HFF-Myc (cell line): ENCODE results near the gene IRF9.

ENCODE experiments used
- DNase-seq: peaks from one replicate; pipeline ENCODE4 v3.0.0-alpha.2; 2011; ENCODE audit warnings: low read depth; ENCODE audit errors: extremely low read depth
- H3K4me3 ChIP-seq: replicated peaks from 2 replicates; pipeline ENCODE4 v1.5.1; 2011; ENCODE audit warnings: low read depth, mild to moderate bottlenecking, control low read depth, low read length
- TF ChIP-seq, protein P1 (sequence below): IDR thresholded peaks from 2 replicates; pipeline ENCODE4 v1.5.1; 2012; ENCODE audit warnings: mild to moderate bottlenecking, low read depth, low read length, control low read depth; ENCODE audit errors: missing control alignments

The IRF9 gene, protein sequence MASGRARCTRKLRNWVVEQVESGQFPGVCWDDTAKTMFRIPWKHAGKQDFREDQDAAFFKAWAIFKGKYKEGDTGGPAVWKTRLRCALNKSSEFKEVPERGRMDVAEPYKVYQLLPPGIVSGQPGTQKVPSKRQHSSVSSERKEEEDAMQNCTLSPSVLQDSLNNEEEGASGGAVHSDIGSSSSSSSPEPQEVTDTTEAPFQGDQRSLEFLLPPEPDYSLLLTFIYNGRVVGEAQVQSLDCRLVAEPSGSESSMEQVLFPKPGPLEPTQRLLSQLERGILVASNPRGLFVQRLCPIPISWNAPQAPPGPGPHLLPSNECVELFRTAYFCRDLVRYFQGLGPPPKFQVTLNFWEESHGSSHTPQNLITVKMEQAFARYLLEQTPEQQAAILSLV

DNA sequence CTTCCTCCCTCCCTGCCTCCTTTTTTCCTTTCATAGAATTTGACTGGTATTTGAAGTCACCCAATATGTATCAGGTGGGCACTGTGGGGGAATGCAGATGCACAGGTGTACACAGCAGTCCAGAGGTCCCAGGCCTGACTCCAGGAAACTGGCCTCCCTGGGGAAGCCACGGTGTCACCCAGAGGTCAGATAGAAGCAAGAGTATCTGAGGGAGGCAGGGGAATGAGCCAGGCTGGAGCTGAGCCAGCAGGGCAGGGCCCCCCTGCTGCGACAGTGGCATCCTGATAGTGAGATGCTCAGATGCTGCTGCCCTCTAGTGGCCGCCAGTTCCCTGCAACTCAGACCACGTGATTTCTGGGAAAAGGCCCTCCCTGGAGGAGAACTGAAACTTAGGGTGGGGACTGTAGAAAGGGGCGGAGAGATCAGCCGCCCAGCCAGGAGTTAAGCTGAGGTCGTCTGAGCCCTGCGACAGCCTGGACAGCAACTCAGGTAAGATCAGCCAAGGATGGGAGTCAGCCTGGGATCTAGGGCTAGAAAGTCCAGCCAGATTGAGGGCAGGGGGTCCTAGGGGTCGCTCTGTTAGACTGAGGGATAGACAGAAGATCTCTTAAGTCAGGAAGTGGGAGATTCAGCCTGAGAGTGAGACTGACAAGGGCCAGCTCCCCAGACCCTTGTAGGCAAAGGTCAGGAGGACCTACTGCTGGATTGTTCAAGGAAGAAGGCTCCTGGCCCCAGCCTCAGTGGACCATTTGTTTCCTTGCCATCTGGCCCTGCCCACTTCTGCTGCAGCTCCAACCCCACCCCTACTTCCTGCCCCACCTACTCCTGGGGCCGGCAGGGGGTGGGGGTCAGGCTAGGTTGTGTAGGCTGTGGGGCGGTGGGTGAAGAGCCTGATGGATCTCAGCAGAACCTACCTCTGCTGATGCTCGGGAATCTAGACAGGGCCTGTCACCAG lies at the start of gene IRF9:
TSS of gene IRF9 (plus strand) at position 416 of the 955 bp plus-strand sequence. CDS start 880 bp downstream, outside the sequence.
- DNase-seq, result peak; percentile 94
- TF ChIP-seq, protein P1, sequence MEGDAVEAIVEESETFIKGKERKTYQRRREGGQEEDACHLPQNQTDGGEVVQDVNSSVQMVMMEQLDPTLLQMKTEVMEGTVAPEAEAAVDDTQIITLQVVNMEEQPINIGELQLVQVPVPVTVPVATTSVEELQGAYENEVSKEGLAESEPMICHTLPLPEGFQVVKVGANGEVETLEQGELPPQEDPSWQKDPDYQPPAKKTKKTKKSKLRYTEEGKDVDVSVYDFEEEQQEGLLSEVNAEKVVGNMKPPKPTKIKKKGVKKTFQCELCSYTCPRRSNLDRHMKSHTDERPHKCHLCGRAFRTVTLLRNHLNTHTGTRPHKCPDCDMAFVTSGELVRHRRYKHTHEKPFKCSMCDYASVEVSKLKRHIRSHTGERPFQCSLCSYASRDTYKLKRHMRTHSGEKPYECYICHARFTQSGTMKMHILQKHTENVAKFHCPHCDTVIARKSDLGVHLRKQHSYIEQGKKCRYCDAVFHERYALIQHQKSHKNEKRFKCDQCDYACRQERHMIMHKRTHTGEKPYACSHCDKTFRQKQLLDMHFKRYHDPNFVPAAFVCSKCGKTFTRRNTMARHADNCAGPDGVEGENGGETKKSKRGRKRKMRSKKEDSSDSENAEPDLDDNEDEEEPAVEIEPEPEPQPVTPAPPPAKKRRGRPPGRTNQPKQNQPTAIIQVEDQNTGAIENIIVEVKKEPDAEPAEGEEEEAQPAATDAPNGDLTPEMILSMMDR, result peak; percentile 94
- H3K4me3 ChIP-seq, result peak within 1 kb of the TSS; percentile 51

DNA sequence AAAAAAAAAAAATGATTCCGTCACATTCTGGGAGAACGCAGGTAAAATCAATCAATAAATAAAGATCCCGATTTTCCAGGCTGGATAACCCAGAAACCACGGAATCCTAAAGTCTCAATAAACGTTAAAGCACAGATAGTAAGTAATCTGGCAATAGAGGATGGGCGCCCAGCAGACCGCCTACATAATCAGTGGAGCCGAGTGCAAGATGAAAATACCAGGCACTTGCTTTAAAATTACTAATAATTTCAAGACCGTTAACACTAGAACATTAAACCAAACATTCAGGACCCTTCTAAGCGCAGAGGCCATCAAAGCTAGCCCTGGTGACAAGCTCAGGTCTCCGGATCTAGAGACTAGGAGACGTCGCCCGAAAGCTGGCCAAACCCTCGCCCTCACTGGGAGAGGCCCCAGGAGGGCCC lies 47.7 kb upstream of the IRF9 start:
- TF ChIP-seq, protein P1, result no peak
- peak overlapping the region; percentile 82 for H3K4me3 ChIP-seq
- no peak for DNase-seq

DNA sequence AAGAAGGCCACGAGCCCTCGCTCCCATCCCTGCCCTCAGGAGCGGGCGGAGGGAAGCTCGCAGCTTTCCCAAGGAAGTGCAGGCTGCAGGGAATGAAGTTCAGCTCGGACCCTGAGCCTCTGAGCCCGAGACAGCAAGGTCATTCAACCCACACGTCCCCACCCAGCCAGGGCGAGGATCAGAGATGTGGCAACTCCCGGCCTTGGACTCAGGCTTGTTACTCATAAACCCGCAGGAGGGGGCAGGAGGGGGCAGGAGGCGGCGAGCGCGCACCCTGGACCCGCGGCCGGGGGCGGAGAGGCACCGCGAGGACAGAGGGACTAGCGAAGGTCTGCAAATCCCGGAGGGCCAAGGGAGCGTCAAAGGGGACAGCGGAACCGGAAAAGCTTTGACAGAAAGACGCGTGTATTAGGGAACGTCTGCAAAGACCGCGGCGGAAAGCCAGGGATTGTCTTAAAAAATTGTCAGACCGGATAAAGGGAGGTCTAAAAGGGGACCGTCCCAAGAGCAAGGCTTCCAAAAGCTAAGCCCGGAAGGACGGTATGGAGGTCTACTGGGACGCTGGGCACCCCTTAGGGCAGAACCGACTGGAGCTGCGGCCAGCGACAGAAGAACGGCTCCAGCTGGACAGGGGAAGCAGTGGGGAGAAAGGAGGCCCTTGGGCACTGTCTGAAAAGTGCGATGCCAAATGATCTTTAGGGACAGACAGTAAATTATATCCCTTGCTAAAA lies 47.1 kb upstream of the IRF9 start:
- peak overlapping the region; percentile 82 for H3K4me3 ChIP-seq
- TF ChIP-seq, protein P1, result no peak
- DNase-seq, result peak; percentile 74

DNA sequence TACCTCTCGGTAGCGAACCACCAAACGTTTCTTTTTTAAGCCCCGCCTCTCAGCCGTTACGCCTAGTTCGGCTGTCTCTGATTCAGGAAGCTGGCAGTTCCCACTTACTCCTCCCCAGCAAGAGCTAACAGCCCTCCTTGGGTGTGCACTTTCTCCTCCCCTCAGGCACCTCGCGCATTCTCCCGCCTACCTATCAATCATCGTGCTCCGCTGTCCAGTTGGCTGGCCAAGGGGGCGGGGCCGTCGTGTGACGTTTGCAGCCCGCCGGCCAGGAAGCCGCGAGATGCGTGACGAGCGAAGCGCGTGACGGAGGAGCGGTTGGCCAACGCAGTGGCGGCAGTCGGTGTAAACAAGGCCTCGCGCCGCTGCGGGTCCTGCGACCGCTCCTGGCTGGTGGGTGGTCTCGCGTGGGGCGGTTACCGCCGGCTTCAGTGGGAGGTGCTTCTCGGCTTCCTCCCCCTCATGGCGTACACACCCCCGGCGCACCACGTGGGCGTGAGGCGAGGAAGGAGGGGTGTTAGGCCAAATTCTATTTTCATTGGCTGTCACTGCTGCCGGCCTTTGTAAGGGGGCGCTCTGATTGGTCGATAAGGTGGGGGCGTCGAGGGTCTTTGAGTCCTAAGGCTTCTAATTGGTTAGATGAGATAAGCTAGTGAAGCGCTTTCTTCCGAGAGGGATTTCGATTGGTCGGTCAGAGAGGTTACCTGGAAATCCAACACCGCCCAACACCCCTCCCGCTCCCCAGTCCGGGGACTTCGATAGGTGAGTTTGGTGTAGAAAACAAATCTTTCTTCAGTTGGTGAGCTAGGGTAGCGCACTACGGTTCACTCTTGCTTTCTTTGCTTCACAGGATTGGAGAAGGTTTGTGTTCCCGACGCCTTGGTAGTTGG lies 46.3 kb upstream of the IRF9 start, which contains the start of the genes DCAF11 and NRL:
TSS of gene DCAF11 (plus strand) at position 246 of the 890 bp plus-strand sequence. CDS start 818 bp downstream, outside the sequence.
TSS of gene NRL (minus strand) at position 418 of the 890 bp plus-strand sequence. CDS start 32,101 bp downstream, outside the sequence.
- H3K4me3 ChIP-seq, result peak within 1 kb of the TSS; percentile 82
- DNase-seq, result peak; percentile 99

DNA sequence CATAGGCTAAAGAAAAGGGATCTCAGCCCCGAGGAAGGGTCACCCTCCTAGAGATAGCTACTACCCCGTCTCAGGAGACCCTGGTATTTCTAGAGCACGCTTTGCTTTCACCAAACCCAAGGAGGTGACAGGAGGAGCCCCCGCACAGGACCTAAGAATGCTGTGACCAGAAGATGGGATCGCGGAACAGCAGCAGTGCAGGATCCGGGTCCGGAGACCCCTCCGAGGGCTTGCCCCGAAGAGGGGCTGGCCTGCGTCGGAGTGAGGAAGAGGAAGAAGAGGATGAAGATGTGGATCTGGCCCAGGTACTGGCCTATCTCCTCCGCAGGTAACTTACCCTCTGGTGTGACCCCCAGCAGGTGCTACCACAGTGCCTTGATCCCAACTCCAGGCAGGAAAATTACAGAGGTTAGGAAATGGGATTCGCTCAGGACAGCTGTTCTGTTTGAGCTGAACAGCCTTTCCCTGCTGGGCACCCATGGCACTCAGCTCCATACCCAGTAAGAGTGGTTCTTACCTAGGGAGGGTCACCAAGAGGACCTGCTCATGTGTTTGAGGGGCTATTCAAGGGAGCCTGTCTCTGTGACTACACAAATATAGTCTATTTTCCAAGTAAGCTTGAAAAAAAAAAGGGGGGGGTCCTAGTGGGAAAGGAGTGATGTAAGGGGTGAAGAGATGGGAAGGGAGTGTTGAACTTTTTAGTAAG lies 45.5 kb upstream of the IRF9 start:
- H3K4me3 ChIP-seq, result peak overlapping the region; percentile 82
- TF ChIP-seq, protein P1, result no peak
- DNase-seq, result no peak

More for the DNA sequence above, 46.3 kb upstream of the IRF9 start, which contains the start of the genes DCAF11 and NRL:
- TF ChIP-seq, protein P1, result no peak
